HG02970 (cell line): ENCODE data around the gene HCN2.
A peak's percentile ranks its signal among the peaks of the same experiment; 100 is the strongest.
"Not testable (repeated sequence)": the region's sequence is repeated elsewhere in the genome, so short reads cannot be mapped to it uniquely, and the experiment has no call there.

ENCODE experiments used
- ATAC-seq: cut with Tn5 transposase; IDR thresholded peaks from one replicate; pipeline ENCODE4 v1.9.1; 2021; ENCODE audit warnings: mild to moderate bottlenecking, moderate library complexity, moderate number of reproducible peaks; ENCODE audit not compliant: unreplicated experiment, low FRiP score

The HCN2 gene

GRCh38 chr19:617551-618246 is 28.0 kb downstream of the HCN2 start:
- no peak for ATAC-seq

GRCh38 chr19:618247-618619 is 28.6 kb downstream of the HCN2 start:
- no peak for ATAC-seq

GRCh38 chr19:618674-619285 is 29.1 kb downstream of the HCN2 start:
- no peak for ATAC-seq

GRCh38 chr19:619286-620002 is 29.8 kb downstream of the HCN2 start:
- ATAC-seq = no peak

GRCh38 chr19:620166-620862 is 30.6 kb downstream of the HCN2 start:
- ATAC-seq = no peak

- ATAC-seq = not testable (repeated sequence)
These were observed 31.5 kb downstream of the HCN2 start for GRCh38 chr19:621191-621590.

- no peak for ATAC-seq
These were observed 32.1 kb downstream of the HCN2 start for GRCh38 chr19:621819-622218.

GRCh38 chr19:622666-623065 is 33.0 kb downstream of the HCN2 start:
- ATAC-seq = no peak

GRCh38 chr19:623175-623916 is 33.7 kb downstream of the HCN2 start:
- no peak for ATAC-seq

GRCh38 chr19:623974-624373 is 34.3 kb downstream of the HCN2 start:
- no peak for ATAC-seq

- ATAC-seq = no peak
These were observed 34.9 kb downstream of the HCN2 start for GRCh38 chr19:624433-625109.

GRCh38 chr19:625257-625656 is 35.6 kb downstream of the HCN2 start:
- no peak for ATAC-seq

GRCh38 chr19:626566-626965 is 36.9 kb downstream of the HCN2 start:
- not testable (repeated sequence) for ATAC-seq

- no peak for ATAC-seq
These were observed 38.5 kb downstream of the HCN2 start for GRCh38 chr19:628168-628567.

GRCh38 chr19:629515-629914 is 39.8 kb downstream of the HCN2 start:
- ATAC-seq = not testable (repeated sequence)

- no peak for ATAC-seq
These were observed 40.5 kb downstream of the HCN2 start for GRCh38 chr19:629961-630714.

GRCh38 chr19:632579-633067 is 42.9 kb downstream of the HCN2 start:
- peak; percentile 2 for ATAC-seq

GRCh38 chr19:633068-633785 is 43.5 kb downstream of the HCN2 start, which contains the start of gene POLRMT:
Gene POLRMT (minus strand): TSS chr19:633537. CDS start chr19:633512, 25 bp downstream.
- peak; percentile 92 for ATAC-seq
